Ovary (tissue), 9 donors: ENCODE data around the gene DMXL1. TPM values are rescaled to one million over a fixed set of nuclear protein-coding genes. Genes with fewer than 3 reads are reported as not detected.

Source experiments
- DNase-seq, 5 donors: peaks; one replicate each; pipeline ENCODE4 v3.0.0-alpha.2; 2019 to 2020
- H3K27ac ChIP-seq, 2 donors: fragments of 200-600 bp; one replicate each; pipeline versions ENCODE4 v1.5.1 to v1.8.0; 2019 to 2022
- H3K27me3 ChIP-seq: fragments of 200-600 bp; one replicate; pipeline ENCODE4 v1.8.0; 2022
- H3K36me3 ChIP-seq: fragments of 200-600 bp; sonication (generic); one replicate; pipeline ENCODE4 v1.5.1; 2019
- H3K4me1 ChIP-seq: one replicate; pipeline ENCODE4 v1.8.1; 2013; ENCODE audit warnings: mild to moderate bottlenecking, moderate library complexity; ENCODE audit not compliant: insufficient read depth
- H3K4me3 ChIP-seq: fragments of 200-600 bp; sonication (generic); one replicate; pipeline ENCODE4 v1.5.1; 2017
- H3K9me3 ChIP-seq, 2 donors: fragments of 200-600 bp in 1 of 2; sonication (generic) in 1 of 2; one replicate each; pipeline versions ENCODE4 v1.5.1 to v1.8.1; 2013 to 2019; ENCODE audit warnings: mild to moderate bottlenecking in 1 of 2, moderate library complexity in 1 of 2
- CTCF ChIP-seq, 3 donors: fragments of 450-650 bp in 2 of 3; fragments of 200-600 bp in 1 of 3; IDR thresholded peaks; one replicate each; pipeline versions ENCODE4 v1.5.1 to v1.8.0; 2016 to 2022; ENCODE audit warnings: antibody characterized with exemption in 3 of 3, mild to moderate bottlenecking in 1 of 3
- EP300 ChIP-seq: sonication (generic); formaldehyde crosslinking; IDR thresholded peaks from one replicate; pipeline ENCODE4 v1.6.1; 2017; ENCODE audit warnings: antibody characterized with exemption
- POLR2A ChIP-seq: fragments of 450-650 bp; IDR thresholded peaks from one replicate; pipeline ENCODE4 v1.6.1; 2017; ENCODE audit warnings: antibody characterized with exemption, mild to moderate bottlenecking, moderate library complexity
- WGBS, 3 donors: extraction: QIAGEN DNeasy Blood & Tissue Kit in 1 of 3; methylation state at CpG; one replicate each; pipeline versions ENCODE4 v1.1.5 to v1.1.7; 2013 to 2017; 5-methylcytosine and 5-hydroxymethylcytosine counted together
- intact Hi-C, 4 donors: fragments of 100-400 bp; cut with DNase I; formaldehyde crosslinking; loops; one replicate each; pipeline versions ENCODE4 v1.11.0 to v1.15.1; 2022 to 2023
- polyA plus RNA-seq, 2 donors: library from polyadenylated mRNA; stranded (reverse); fragments of 200-250 nt in 1 of 2; fragments of 350-450 nt in 1 of 2; fragmentation: Illumina TruSeq in 1 of 2; extraction: RNeasy Lipid Tissue Mini Kit (QIAGEN cat#74804) in 1 of 2; gene quantifications; one replicate each; pipeline ENCODE4 v1.2.3, GENCODE V29; 2013 to 2014
- total RNA-seq, 7 donors: library from RNA; depleted of rRNA in 2 of 7; stranded (reverse); fragments of >200 nt in 2 of 7; fragmentation: NEBNext Ultra II Directional in 3 of 7; extraction: Animal tissue kit (Norgen Biotek cat#: 25700) in 3 of 7; gene quantifications; one replicate each; pipeline versions ENCODE4 v1.1.0 to v1.2.4, GENCODE V29; 2016 to 2023
- donor health status: DM: no; HTN: no; CAD: no; lungs with moderate emphysema.
- donor health status: DM: no; HTN: no; CAD: no.
- donor health status: Bipolar disorder and iron deficiency.
- donor health status: DM: yes; HTN: yes; CAD: no.
- donor health status: DM: no; HTN: no; CAD: no.
- donor health status: DM: yes; HTN: yes; CAD: no.

The DMXL1 gene
- total and polyA plus RNA-seq, 9 donors, result 11.9 to 50.1 (median 39.1) TPM

GRCh38 chr5:119212026-119212425, 141.1 kb downstream of the DMXL1 start:
- H3K4me1 ChIP-seq, result no peaks in the 10 kb centered on the region
- TF ChIP-seq EP300 (no peak), CTCF (IDR thresholded peaks at IDR 0.05) (no peak), POLR2A (no peak)
- WGBS, 3 donors, result 97 to 98% (median 97%) methylated on average over 2 of the region's 2 CpGs
- no peaks in the 10 kb centered on the region for H3K27me3 ChIP-seq
- intact Hi-C loops, result no loop called here
- no peaks in the 10 kb centered on the region for H3K36me3 ChIP-seq
- DNase-seq, result no peak
- H3K9me3 ChIP-seq, result no peaks in the 10 kb centered on the region
- H3K27ac ChIP-seq, result no peak overlapping the region
- H3K4me3 ChIP-seq, result no peak overlapping the region

GRCh38 chr5:119212676-119213075, 141.8 kb downstream of the DMXL1 start:
- Histone ChIP-seq H3K4me3 (no peak overlapping the region), H3K36me3 (no peaks in the 10 kb centered on the region), H3K27ac (no peak overlapping the region), H3K4me1 (no peaks in the 10 kb centered on the region), H3K9me3 (no peaks in the 10 kb centered on the region), H3K27me3 (no peaks in the 10 kb centered on the region)
- no peak for DNase-seq
- TF ChIP-seq POLR2A, result no peak
- TF ChIP-seq CTCF (IDR thresholded peaks at IDR 0.05), result no peak
- intact Hi-C loops, result no loop called here

- TF ChIP-seq EP300, result no peak
- no peak for TF ChIP-seq POLR2A
- no peak for TF ChIP-seq CTCF (IDR thresholded peaks at IDR 0.05)
- no peaks in the 10 kb centered on the region for H3K36me3 ChIP-seq
- H3K27me3 ChIP-seq, result no peaks in the 10 kb centered on the region
- no peak for DNase-seq
- intact Hi-C loops, result no loop called here
- H3K27ac ChIP-seq, result no peak overlapping the region
- 90 to 93% (median 92%) methylated on average over 3 of the region's 3 CpGs for WGBS, 3 donors
- H3K4me1 ChIP-seq, result no peaks in the 10 kb centered on the region
- H3K4me3 ChIP-seq, result no peak overlapping the region
- H3K9me3 ChIP-seq, result no peaks in the 10 kb centered on the region
These were observed 146.3 kb downstream of the DMXL1 start for GRCh38 chr5:119217183-119217582.

- WGBS, 3 donors, result 77 to 85% (median 84%) methylated on average over 6 of the region's 6 CpGs
- H3K9me3 ChIP-seq, result no peaks in the 10 kb centered on the region
- H3K27ac ChIP-seq, result no peak overlapping the region
- DNase-seq, result no peak
- H3K36me3 ChIP-seq, result no peaks in the 10 kb centered on the region
- H3K4me1 ChIP-seq, result no peaks in the 10 kb centered on the region
- H3K27me3 ChIP-seq, result no peaks in the 10 kb centered on the region
- TF ChIP-seq POLR2A (no peak), CTCF (IDR thresholded peaks at IDR 0.05) (no peak), EP300 (no peak)
- no peak overlapping the region for H3K4me3 ChIP-seq
- intact Hi-C loops, result no loop called here
These were observed 148.2 kb downstream of the DMXL1 start for GRCh38 chr5:119218830-119219782.
